Measurements from ENCODE around the gene SEMA3D.

DNA sequence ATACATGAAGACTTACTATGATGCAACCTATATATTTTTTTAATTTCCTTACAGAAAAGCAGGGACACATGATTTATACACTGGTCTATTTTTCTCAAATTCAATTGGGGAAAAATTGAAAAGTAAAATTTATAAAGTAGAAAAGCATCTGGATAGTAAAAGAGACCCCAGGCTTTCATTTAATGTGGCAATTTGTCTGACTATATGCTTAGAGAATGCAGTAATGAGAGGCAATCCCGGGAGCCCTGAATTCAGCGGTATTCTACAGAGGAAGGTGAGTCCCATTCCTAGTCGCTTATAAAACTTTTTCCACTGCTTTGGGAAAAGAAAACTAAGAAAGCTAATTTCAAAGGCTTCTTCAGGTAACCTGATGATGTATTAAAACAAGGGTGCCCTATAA, 167.1 kb downstream of the SEMA3D start:
- TF ChIP-seq, protein P1, sequence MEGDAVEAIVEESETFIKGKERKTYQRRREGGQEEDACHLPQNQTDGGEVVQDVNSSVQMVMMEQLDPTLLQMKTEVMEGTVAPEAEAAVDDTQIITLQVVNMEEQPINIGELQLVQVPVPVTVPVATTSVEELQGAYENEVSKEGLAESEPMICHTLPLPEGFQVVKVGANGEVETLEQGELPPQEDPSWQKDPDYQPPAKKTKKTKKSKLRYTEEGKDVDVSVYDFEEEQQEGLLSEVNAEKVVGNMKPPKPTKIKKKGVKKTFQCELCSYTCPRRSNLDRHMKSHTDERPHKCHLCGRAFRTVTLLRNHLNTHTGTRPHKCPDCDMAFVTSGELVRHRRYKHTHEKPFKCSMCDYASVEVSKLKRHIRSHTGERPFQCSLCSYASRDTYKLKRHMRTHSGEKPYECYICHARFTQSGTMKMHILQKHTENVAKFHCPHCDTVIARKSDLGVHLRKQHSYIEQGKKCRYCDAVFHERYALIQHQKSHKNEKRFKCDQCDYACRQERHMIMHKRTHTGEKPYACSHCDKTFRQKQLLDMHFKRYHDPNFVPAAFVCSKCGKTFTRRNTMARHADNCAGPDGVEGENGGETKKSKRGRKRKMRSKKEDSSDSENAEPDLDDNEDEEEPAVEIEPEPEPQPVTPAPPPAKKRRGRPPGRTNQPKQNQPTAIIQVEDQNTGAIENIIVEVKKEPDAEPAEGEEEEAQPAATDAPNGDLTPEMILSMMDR (IDR thresholded peaks at IDR 0.05): no peak
- no peak for TF ChIP-seq POLR2A (IDR thresholded peaks at IDR 0.05)
- no peak for TF ChIP-seq EP300 (IDR thresholded peaks at IDR 0.05)

All from tibial nerve (tissue), 4 donors.